OCI-LY3 (cell line): ENCODE results near the gene UQCC5.

Source experiments
- H2AFZ ChIP-seq: fragments of 200-600, 300-600 bp; shearing (Covaris generic); 2 replicates; pipeline ENCODE4 v1.6.0; 2014; ENCODE audit warnings: antibody characterized with exemption, low read depth, low read length
- H3K27ac ChIP-seq: fragments of 200-600, 300-600 bp; sonication (generic); 2 replicates; pipeline ENCODE4 v1.5.1; 2014; ENCODE audit warnings: mild to moderate bottlenecking, low read length, moderate library complexity, mixed read lengths
- H3K27me3 ChIP-seq: fragments of 200-600, 300-600 bp; sonication (generic); 2 replicates; pipeline ENCODE4 v1.6.1; 2014; ENCODE audit warnings: low read depth, low read length, mixed read lengths
- H3K36me3 ChIP-seq: fragments of 200-600, 300-600 bp; sonication (generic); replicated peaks from 2 replicates; pipeline ENCODE3; 2014; ENCODE audit warnings: low read depth, low read length, mixed read lengths
- H3K4me1 ChIP-seq: fragments of 300-600, 200-600 bp; sonication (generic); 2 replicates; pipeline ENCODE4 v1.6.1; 2014; ENCODE audit warnings: low read length, mixed read lengths
- H3K4me2 ChIP-seq: fragments of 200-600, 300-600 bp; sonication (generic); 2 replicates; pipeline ENCODE4 v1.6.1; 2014; ENCODE audit warnings: low read length, mixed read lengths
- H3K4me3 ChIP-seq: fragments of 300-600, 200-600 bp; sonication (generic); 2 replicates; pipeline ENCODE4 v1.5.1; 2014; ENCODE audit warnings: antibody characterized with exemption, mild to moderate bottlenecking, low read length, moderate library complexity
- H3K79me2 ChIP-seq: fragments of 300-600, 200-600 bp; shearing (Covaris generic); 2 replicates; pipeline ENCODE4 v1.6.1; 2014; ENCODE audit warnings: mild to moderate bottlenecking, low read length, mixed read lengths
- H3K9ac ChIP-seq: fragments of 300-600, 200-600 bp; shearing (Covaris generic); 2 replicates; pipeline ENCODE4 v1.6.0; 2014; ENCODE audit warnings: mild to moderate bottlenecking, low read length, moderate library complexity
- H3K9me3 ChIP-seq: fragments of 200-600, 300-600 bp; shearing (Covaris generic); 2 replicates; pipeline ENCODE4 v1.6.1; 2014; ENCODE audit warnings: low read length, mixed read lengths; ENCODE audit not compliant: insufficient read depth
- H4K20me1 ChIP-seq: fragments of 200-600, 300-600 bp; sonication (generic); 2 replicates; pipeline ENCODE4 v1.6.1; 2016; ENCODE audit warnings: low read length, mixed read lengths; ENCODE audit not compliant: insufficient read depth
- CTCF ChIP-seq: fragments of 200-600, 300-600 bp; sonication (generic); IDR thresholded peaks from 2 replicates; pipeline ENCODE4 v1.5.1; 2014; ENCODE audit warnings: antibody characterized with exemption, low read length, low read depth
- EZH2phosphoT487 ChIP-seq: fragments of 200-600 bp; shearing (Covaris generic); IDR thresholded peaks from 2 replicates; pipeline ENCODE4 v1.6.1; 2018; ENCODE audit warnings: antibody characterized with exemption, mixed run types, low read depth

Gene UQCC5

GRCh38 chr3:52532838-52533622 lies 3.4 kb upstream of the UQCC5 start:
- H3K27ac ChIP-seq: peak overlapping the region; percentile 25; the same call in 1 of the 2 replicates
- H3K4me1 ChIP-seq: peaks cover 28% of the 10 kb centered on the region
- no peaks in the 10 kb centered on the region for H3K9me3 ChIP-seq
- 0 out of 2 replicates have a peak overlapping the region, but pooled peaks have one; percentile 8 for H2AFZ ChIP-seq
- H3K4me3 ChIP-seq: peak overlapping the region; percentile 90
- peaks cover 9% of the 10 kb centered on the region for H3K36me3 ChIP-seq
- TF ChIP-seq CTCF (no peak), EZH2phosphoT487 (no peak)
- H3K9ac ChIP-seq: peak overlapping the region; percentile 86
- no peaks in the 10 kb centered on the region for H3K27me3 ChIP-seq
- H4K20me1 ChIP-seq: peaks cover 31% of the 10 kb centered on the region
- H3K4me2 ChIP-seq: peak overlapping the region; percentile 83
- peaks cover 50% of the 10 kb centered on the region for H3K79me2 ChIP-seq

GRCh38 chr3:52533623-52534280 lies 2.7 kb upstream of the UQCC5 start, which contains the start of gene NT5DC2:
TSS of gene NT5DC2 (minus strand) at chr3:52533857. CDS start at chr3:52533737, 120 bp downstream.
- Histone ChIP-seq H3K9ac (peak within 1 kb of the TSS; percentile 86), H3K79me2 (peaks cover 57% of the 10 kb centered on the region), H3K4me2 (peak within 1 kb of the TSS; percentile 83), H3K4me3 (peak within 1 kb of the TSS; percentile 90), H4K20me1 (peaks cover 31% of the 10 kb centered on the region), H3K36me3 (peaks cover 4% of the 10 kb centered on the region), H2AFZ (peak within 1 kb of the TSS; percentile 82), H3K27ac (peak within 1 kb of the TSS; percentile 28; the same call in 1 of the 2 replicates), H3K27me3 (no peaks in the 10 kb centered on the region), H3K4me1 (peaks cover 30% of the 10 kb centered on the region), H3K9me3 (no peaks in the 10 kb centered on the region)
- TF ChIP-seq EZH2phosphoT487 (no peak), CTCF (0 out of 2 replicates have a peak, but pooled peaks have one; percentile 18)

GRCh38 chr3:52534281-52535183 lies 1.9 kb upstream of the UQCC5 start:
- Histone ChIP-seq H3K4me1 (peaks cover 30% of the 10 kb centered on the region), H4K20me1 (peaks cover 31% of the 10 kb centered on the region), H3K27ac (peak overlapping the region; percentile 28; the same call in 1 of the 2 replicates), H3K36me3 (no peaks in the 10 kb centered on the region), H3K79me2 (peaks cover 64% of the 10 kb centered on the region), H3K9ac (peak overlapping the region; percentile 83), H3K9me3 (no peaks in the 10 kb centered on the region), H3K4me3 (peak overlapping the region; percentile 90), H3K4me2 (peak overlapping the region; percentile 79), H2AFZ (peak overlapping the region; percentile 82), H3K27me3 (no peaks in the 10 kb centered on the region)
- TF ChIP-seq EZH2phosphoT487: no peak
- TF ChIP-seq CTCF: no peak
